PC-3 (cell line): Measurements from ENCODE around the gene SOX5. TPM values are rescaled to one million over a fixed set of nuclear protein-coding genes. Genes with fewer than 3 reads are reported as not detected.

ENCODE experiments used
- ATAC-seq: fragments of 200-7000 bp; cut with Tn5 transposase; 2 replicates; pipeline ENCODE4 v1.9.1; 2020; ENCODE audit warnings: mild to moderate bottlenecking, moderate library complexity
- BruUV-seq: library from RNA; stranded (reverse); fragments of 400-500 nt; replicated peaks from 2 replicates; lab custom pipeline; 2021; lab: Mats Ljungman, UMichigan
- CTCF ChIA-PET: fragments of 300-600 bp; sonication (Branson Sonifier 250); formaldehyde crosslinking; loops from one replicate; lab custom pipeline; 2022; ENCODE audit warnings: antibody characterized with exemption; lab: Charles Lee
- POLR2A ChIA-PET: fragments of 300-600 bp; sonication (Branson Sonifier 250); formaldehyde crosslinking; loops from one replicate; lab custom pipeline; 2022; ENCODE audit warnings: antibody characterized with exemption; ENCODE audit not compliant: unreplicated experiment; lab: Charles Lee
- DNase-seq: peaks from one replicate; pipeline ENCODE4 v3.0.0-alpha.2; 2015
- H2AFZ ChIP-seq: fragments of 300-600 bp; sonication (generic); 2 replicates; pipeline ENCODE4 v1.6.0; 2016; ENCODE audit warnings: antibody characterized with exemption, low read length
- H3F3A ChIP-seq: fragments of 300-600 bp; sonication (generic); one replicate; pipeline ENCODE4 v1.6.0; 2017; ENCODE audit warnings: antibody characterized with exemption, low read length, control low read depth, mild to moderate bottlenecking; ENCODE audit not compliant: unreplicated experiment
- H3K27ac ChIP-seq: fragments of 300-600 bp; sonication (generic); 2 replicates; pipeline ENCODE4 v1.5.1; 2016; ENCODE audit warnings: mild to moderate bottlenecking, low read length
- H3K27me3 ChIP-seq: fragments of 300-600 bp; sonication (generic); 2 replicates; pipeline ENCODE4 v1.6.1; 2016; ENCODE audit warnings: low read length, mixed read lengths
- H3K36me3 ChIP-seq: fragments of 300-600 bp; sonication (generic); 2 replicates; pipeline ENCODE4 v1.6.1; 2016; ENCODE audit warnings: low read depth, mixed run types, low read length, mixed read lengths
- H3K4me1 ChIP-seq: fragments of 300-600 bp; sonication (generic); 2 replicates; pipeline ENCODE4 v1.5.1; 2016; ENCODE audit warnings: low read length; ENCODE audit not compliant: insufficient read depth
- H3K4me2 ChIP-seq: fragments of 300-600 bp; sonication (generic); 2 replicates; pipeline ENCODE4 v1.6.0; 2016; ENCODE audit warnings: low read length
- H3K4me3 ChIP-seq: fragments of 300-600 bp; sonication (generic); 2 replicates; pipeline ENCODE4 v1.5.1; 2016; ENCODE audit warnings: mild to moderate bottlenecking, low read length, mixed read lengths
- H3K79me2 ChIP-seq: fragments of 300-600 bp; sonication (generic); 2 replicates; pipeline ENCODE4 v1.6.1; 2017; ENCODE audit warnings: low read length, mixed read lengths
- H3K9ac ChIP-seq: fragments of 300-600 bp; sonication (generic); 2 replicates; pipeline ENCODE4 v1.6.0; 2016; ENCODE audit warnings: mild to moderate bottlenecking, low read length
- H3K9me2 ChIP-seq: fragments of 300-600 bp; sonication (generic); replicated peaks from 2 replicates; pipeline ENCODE4 v1.6.1; 2016; ENCODE audit warnings: mixed run types, low read length, mixed read lengths
- H3K9me3 ChIP-seq: fragments of 300-600 bp; sonication (generic); 2 replicates; pipeline ENCODE4 v1.6.1; 2016; ENCODE audit warnings: low read length, mixed read lengths
- H4K20me1 ChIP-seq: fragments of 300-600 bp; sonication (generic); 2 replicates; pipeline ENCODE4 v1.6.1; 2016; ENCODE audit warnings: low read length, mixed read lengths
- EZH2 ChIP-seq: fragments of 300-600 bp; sonication (generic); IDR thresholded peaks from one replicate; pipeline ENCODE4 v1.6.1; 2017; ENCODE audit warnings: antibody characterized with exemption, mild to moderate bottlenecking, low read length; ENCODE audit not compliant: unreplicated experiment
- EZH2phosphoT487 ChIP-seq: fragments of 300-600 bp; sonication (generic); IDR thresholded peaks from 2 replicates; pipeline ENCODE4 v1.6.1; 2018; ENCODE audit warnings: mild to moderate bottlenecking, antibody characterized with exemption, low read length, borderline replicate concordance
- intact Hi-C: fragments of 100-400 bp; cut with micrococcal nuclease; formaldehyde crosslinking; loops from 2 replicates; pipeline ENCODE4 v1.9.0; 2023
- total RNA-seq: library from RNA; depleted of rRNA; stranded (reverse); fragments of >200 nt; gene quantifications from 2 replicates; pipeline ENCODE4 v1.2.3, GENCODE V29; 2014
- TF ChIP-seq, protein P1 (sequence below): fragments of 300-600 bp; sonication (generic); conservative IDR thresholded peaks from 2 replicates; pipeline ENCODE4 v1.5.1; 2017; ENCODE audit warnings: antibody characterized with exemption, low read depth, mild to moderate bottlenecking, low read length

Gene SOX5
- total RNA-seq, 1 experiment from 2014 or later: not detected

DNA sequence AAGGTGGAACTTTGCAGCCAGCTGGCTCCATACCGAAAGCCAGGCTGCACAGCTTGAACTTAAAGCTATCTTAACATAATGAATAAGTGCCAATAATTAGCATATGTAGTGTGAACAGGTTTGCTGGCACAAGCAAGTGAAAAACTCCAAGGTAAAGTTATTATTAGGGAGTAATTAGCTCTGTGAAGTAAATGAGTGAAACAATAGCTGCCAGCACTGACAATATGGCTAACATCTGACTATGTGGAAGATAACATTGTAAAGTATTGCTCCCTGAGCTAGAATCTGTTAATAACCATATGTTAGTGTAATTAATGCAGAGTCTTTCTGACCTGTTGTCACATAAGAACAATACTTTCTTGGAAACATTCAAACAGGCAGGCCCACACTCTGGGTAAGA lies 246.4 kb downstream of the SOX5 start:
- Histone ChIP-seq H3K36me3 (no peaks in the 10 kb centered on the region), H3K9ac (no peak overlapping the region), H4K20me1 (no peaks in the 10 kb centered on the region), H3K4me1 (no peaks in the 10 kb centered on the region), H3F3A (no peaks in the 10 kb centered on the region), H3K4me3 (no peak overlapping the region), H3K27me3 (no peaks in the 10 kb centered on the region), H3K27ac (no peak overlapping the region), H3K79me2 (no peaks in the 10 kb centered on the region), H3K9me3 (no peaks in the 10 kb centered on the region), H2AFZ (no peak overlapping the region), H3K9me2 (no peaks in the 10 kb centered on the region), H3K4me2 (no peak overlapping the region)
- ChIA-PET POLR2A (no interaction called here), CTCF (no interaction called here)
- intact Hi-C loops: no loop called here
- DNase-seq: no peak
- BruUV-seq: no TSS peak
- ATAC-seq: no peak
- TF ChIP-seq EZH2phosphoT487 (no peak), EZH2 (no peak)
- TF ChIP-seq, protein P1, sequence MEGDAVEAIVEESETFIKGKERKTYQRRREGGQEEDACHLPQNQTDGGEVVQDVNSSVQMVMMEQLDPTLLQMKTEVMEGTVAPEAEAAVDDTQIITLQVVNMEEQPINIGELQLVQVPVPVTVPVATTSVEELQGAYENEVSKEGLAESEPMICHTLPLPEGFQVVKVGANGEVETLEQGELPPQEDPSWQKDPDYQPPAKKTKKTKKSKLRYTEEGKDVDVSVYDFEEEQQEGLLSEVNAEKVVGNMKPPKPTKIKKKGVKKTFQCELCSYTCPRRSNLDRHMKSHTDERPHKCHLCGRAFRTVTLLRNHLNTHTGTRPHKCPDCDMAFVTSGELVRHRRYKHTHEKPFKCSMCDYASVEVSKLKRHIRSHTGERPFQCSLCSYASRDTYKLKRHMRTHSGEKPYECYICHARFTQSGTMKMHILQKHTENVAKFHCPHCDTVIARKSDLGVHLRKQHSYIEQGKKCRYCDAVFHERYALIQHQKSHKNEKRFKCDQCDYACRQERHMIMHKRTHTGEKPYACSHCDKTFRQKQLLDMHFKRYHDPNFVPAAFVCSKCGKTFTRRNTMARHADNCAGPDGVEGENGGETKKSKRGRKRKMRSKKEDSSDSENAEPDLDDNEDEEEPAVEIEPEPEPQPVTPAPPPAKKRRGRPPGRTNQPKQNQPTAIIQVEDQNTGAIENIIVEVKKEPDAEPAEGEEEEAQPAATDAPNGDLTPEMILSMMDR: no peak

- DNase-seq: no peak
- no peak for ATAC-seq
- H3K27ac ChIP-seq: no peak overlapping the region
- no peaks in the 10 kb centered on the region for H3K4me1 ChIP-seq
- no peak overlapping the region for H3K4me3 ChIP-seq
- H3K79me2 ChIP-seq: no peaks in the 10 kb centered on the region
- H3K9ac ChIP-seq: no peak overlapping the region
- no peaks in the 10 kb centered on the region for H3K9me2 ChIP-seq
- no peaks in the 10 kb centered on the region for H4K20me1 ChIP-seq
- H3F3A ChIP-seq: no peaks in the 10 kb centered on the region
- no peaks in the 10 kb centered on the region for H3K9me3 ChIP-seq
- H3K36me3 ChIP-seq: no peaks in the 10 kb centered on the region
- H3K4me2 ChIP-seq: no peak overlapping the region
- intact Hi-C loops: no loop called here
- ChIA-PET POLR2A (no interaction called here), CTCF (no interaction called here)
- H2AFZ ChIP-seq: no peak overlapping the region
- TF ChIP-seq EZH2phosphoT487: no peak
- no peak for TF ChIP-seq EZH2
- TF ChIP-seq, protein P1: no peak
- H3K27me3 ChIP-seq: no peaks in the 10 kb centered on the region
- no TSS peak for BruUV-seq
These were observed 250.4 kb downstream of the SOX5 start for GRCh38 chr12:23699031-23699430.

GRCh38 chr12:23694920-23695319 lies 254.6 kb downstream of the SOX5 start:
- Histone ChIP-seq H2AFZ (no peak overlapping the region), H3K4me1 (no peaks in the 10 kb centered on the region), H4K20me1 (no peaks in the 10 kb centered on the region), H3K27ac (no peak overlapping the region), H3F3A (no peaks in the 10 kb centered on the region), H3K4me2 (no peak overlapping the region), H3K27me3 (no peaks in the 10 kb centered on the region), H3K79me2 (no peaks in the 10 kb centered on the region), H3K9me2 (no peaks in the 10 kb centered on the region), H3K36me3 (no peaks in the 10 kb centered on the region), H3K4me3 (no peak overlapping the region), H3K9ac (no peak overlapping the region), H3K9me3 (no peaks in the 10 kb centered on the region)
- ChIA-PET POLR2A (no interaction called here), CTCF (no interaction called here)
- intact Hi-C loops: no loop called here
- DNase-seq: no peak
- ATAC-seq: no peak
- BruUV-seq: no TSS peak
- TF ChIP-seq EZH2phosphoT487: no peak
- TF ChIP-seq, protein P1: no peak
- TF ChIP-seq EZH2: no peak
